ENCODE measurements around the gene SNCG.

The SNCG gene

GRCh38 chr10:86968271-86968993 lies 10.0 kb downstream of the SNCG start, which contains the start of gene ADIRF:
Gene ADIRF, plus strand, starts transcription at chr10:86968482. Its CDS starts 63 bp downstream, at chr10:86968545.
- H3K4me3 ChIP-seq (ENCODE audit: low read length) = peak within 1 kb of the TSS; percentile 79
- DNase-seq (ENCODE audit: low read depth) = peak; percentile 21
- no peak for TF ChIP-seq CTCF (conservative IDR thresholded peaks at IDR 0.05; ENCODE audit: low read length)

DNA sequence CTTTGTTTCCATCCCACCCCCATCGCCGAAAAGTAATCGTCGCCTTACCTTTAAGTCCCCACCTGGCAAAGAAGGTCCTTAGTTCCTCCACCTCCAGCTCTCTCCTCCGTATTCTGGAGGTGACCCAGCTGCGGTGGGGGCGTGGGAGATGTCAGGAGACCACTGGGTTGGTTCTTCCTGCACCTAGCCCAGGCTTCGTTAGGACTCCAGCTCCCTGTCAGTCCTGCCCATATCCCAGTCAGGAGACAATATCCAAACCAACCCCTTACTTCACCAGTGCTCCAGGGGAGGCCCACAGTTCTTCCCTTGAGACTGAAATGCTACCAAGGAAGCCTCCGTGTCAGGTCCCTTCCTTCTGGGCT lies 10.6 kb downstream of the SNCG start:
- DNase-seq (ENCODE audit: low read depth) = no peak
- peak overlapping the region; percentile 79 for H3K4me3 ChIP-seq (ENCODE audit: low read length)
- TF ChIP-seq CTCF (conservative IDR thresholded peaks at IDR 0.05; ENCODE audit: low read length) = no peak

- peak; percentile 37 for DNase-seq (ENCODE audit: low read depth)
- H3K4me3 ChIP-seq (ENCODE audit: low read length) = peak overlapping the region; percentile 79
- no peak for TF ChIP-seq CTCF (conservative IDR thresholded peaks at IDR 0.05; ENCODE audit: low read length)
These were observed 11.1 kb downstream of the SNCG start for GRCh38 chr10:86969421-86970041.

DNA sequence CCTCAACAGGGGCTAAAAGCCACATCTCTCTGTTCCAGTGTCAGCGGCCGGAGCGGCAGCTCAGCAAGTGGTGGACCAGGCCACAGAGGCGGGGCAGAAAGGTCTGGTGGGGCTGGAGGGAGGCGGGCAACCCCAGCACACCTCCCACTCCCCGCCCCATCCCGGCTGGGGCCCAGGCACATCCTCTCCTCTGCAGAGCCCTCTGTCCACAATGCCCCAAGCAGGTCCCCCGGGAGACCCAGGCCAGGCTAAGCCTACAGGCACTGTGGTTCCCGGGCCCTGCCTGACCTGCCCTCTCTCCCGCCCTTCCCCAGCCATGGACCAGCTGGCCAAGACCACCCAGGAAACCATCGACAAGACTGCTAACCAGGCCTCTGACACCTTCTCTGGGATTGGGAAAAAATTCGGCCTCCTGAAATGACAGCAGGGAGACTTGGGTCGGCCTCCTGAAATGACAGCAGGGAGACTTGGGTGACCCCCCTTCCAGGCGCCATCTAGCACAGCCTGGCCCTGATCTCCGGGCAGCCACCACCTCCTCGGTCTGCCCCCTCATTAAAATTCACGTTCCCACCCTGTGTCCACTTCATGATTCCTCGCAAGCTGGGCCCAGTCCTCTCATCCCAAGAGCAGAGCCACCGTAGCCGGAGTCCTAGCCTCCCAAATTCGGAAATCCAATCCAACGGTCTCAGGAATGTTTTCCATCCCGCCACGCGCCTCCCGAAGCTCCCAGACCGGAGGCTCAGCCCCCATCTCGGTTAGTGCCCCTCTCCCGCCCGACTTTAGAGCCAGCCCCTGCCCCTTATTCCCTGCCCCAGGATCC lies 12.0 kb downstream of the SNCG start:
- DNase-seq (ENCODE audit: low read depth) = peak; percentile 75
- no peak for TF ChIP-seq CTCF (conservative IDR thresholded peaks at IDR 0.05; ENCODE audit: low read length)
- peak overlapping the region; percentile 79 for H3K4me3 ChIP-seq (ENCODE audit: low read length)

DNA sequence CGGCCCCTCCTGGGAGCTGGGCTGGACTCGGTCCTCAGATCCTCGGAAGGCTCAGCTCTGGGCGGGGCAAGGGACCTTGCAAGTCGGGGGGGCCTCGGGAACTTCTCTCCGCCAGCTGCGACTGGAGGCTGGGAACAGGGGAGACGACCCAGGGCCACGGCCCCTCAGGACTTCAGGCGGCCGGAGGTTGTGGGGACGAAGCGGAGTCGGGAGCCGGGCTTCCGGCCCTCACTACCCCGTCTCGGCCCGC lies 12.5 kb downstream of the SNCG start:
- no peak for DNase-seq (ENCODE audit: low read depth)
- no peak for TF ChIP-seq CTCF (conservative IDR thresholded peaks at IDR 0.05; ENCODE audit: low read length)
- peak overlapping the region; percentile 79 for H3K4me3 ChIP-seq (ENCODE audit: low read length)

- peak; percentile 89 for DNase-seq (ENCODE audit: low read depth)
- peak overlapping the region; percentile 79 for H3K4me3 ChIP-seq (ENCODE audit: low read length)
- no peak; the same call in 1 of the 2 replicates for TF ChIP-seq CTCF (conservative IDR thresholded peaks at IDR 0.05; ENCODE audit: low read length)
These were observed 13.0 kb downstream of the SNCG start for GRCh38 chr10:86971232-86971991.

Data from AG10803 (cell line).